22Rv1 (cell line): Measurements from ENCODE around the gene NUP42.

Experiments used
- ZFX ChIP-seq: fragments of 450-650 bp; IDR thresholded peaks from 2 replicates; pipeline ENCODE4 v1.6.1; 2017; ENCODE audit warnings: antibody characterized with exemption, borderline replicate concordance
- TF ChIP-seq, protein P1 (sequence below): fragments of 450-650 bp; IDR thresholded peaks from 2 replicates; pipeline ENCODE4 v1.5.1; 2017; ENCODE audit warnings: mild to moderate bottlenecking

DNA sequence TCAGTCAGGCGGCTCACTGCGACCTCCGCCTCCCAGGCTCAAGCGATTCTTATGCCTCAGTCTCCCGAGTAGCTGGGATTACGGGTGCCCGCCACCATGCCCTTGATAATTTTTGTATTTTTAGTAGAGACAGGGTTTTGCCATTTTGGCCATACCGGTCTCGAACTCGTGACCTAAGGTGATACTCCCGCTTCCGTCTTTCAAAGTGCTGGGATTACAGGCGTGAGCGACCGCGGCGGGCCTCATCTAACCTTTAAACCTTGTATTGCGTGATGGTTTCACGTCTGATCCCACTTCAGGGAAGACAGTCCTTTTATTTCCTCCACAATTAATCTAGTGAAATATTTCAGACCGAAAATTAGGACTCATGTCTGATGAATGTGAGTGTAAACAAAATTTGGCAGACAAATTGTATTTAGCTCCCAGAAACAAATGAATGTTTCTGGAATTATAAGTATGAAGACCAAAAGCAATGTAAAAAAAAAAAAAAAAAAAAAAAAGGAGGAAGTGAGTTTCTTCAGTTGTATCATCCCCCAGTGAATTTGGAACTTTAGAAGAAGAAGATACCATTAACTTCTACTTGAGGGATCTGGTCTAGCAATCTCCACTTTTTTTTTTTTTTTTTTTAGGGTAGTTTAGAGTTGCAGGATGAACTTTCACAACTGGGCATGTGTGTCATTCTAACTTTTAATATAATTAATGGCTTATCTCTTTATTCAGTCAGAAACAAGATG lies 1.6 kb downstream of the NUP42 start:
- TF ChIP-seq, protein P1, sequence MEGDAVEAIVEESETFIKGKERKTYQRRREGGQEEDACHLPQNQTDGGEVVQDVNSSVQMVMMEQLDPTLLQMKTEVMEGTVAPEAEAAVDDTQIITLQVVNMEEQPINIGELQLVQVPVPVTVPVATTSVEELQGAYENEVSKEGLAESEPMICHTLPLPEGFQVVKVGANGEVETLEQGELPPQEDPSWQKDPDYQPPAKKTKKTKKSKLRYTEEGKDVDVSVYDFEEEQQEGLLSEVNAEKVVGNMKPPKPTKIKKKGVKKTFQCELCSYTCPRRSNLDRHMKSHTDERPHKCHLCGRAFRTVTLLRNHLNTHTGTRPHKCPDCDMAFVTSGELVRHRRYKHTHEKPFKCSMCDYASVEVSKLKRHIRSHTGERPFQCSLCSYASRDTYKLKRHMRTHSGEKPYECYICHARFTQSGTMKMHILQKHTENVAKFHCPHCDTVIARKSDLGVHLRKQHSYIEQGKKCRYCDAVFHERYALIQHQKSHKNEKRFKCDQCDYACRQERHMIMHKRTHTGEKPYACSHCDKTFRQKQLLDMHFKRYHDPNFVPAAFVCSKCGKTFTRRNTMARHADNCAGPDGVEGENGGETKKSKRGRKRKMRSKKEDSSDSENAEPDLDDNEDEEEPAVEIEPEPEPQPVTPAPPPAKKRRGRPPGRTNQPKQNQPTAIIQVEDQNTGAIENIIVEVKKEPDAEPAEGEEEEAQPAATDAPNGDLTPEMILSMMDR, result no peak
- TF ChIP-seq ZFX, result no peak
